Breast epithelium (tissue), 4 donors: ENCODE data around the gene SBK1. TPM values are rescaled to one million over a fixed set of nuclear protein-coding genes. Genes with fewer than 3 reads are reported as not detected.
A peak's percentile ranks its signal among the peaks of the same experiment; 100 is the strongest.
"Not testable (repeated sequence)": the region's sequence is repeated elsewhere in the genome, so short reads cannot be mapped to it uniquely, and the experiment has no call there.

ENCODE experiments used
- DNase-seq, 2 donors: peaks; one replicate each; pipeline ENCODE4 v3.0.0-alpha.2; 2019; ENCODE audit warnings: low spot score in 2 of 2
- H3K27ac ChIP-seq, 2 donors: fragments of 200-600 bp; sonication (generic) in 1 of 2; one replicate each; pipeline ENCODE4 v1.5.1; 2016 to 2019; ENCODE audit warnings: mild to moderate bottlenecking in 1 of 2
- H3K27me3 ChIP-seq, 2 donors: fragments of 200-600 bp; sonication (generic) in 1 of 2; one replicate each; pipeline versions ENCODE4 v1.5.1 to v1.6.0; 2017 to 2019; ENCODE audit warnings: control low read depth in 1 of 2, mild to moderate bottlenecking in 1 of 2
- H3K36me3 ChIP-seq: fragments of 200-600 bp; one replicate; pipeline ENCODE4 v1.5.1; 2019
- H3K4me1 ChIP-seq, 2 donors: fragments of 200-600 bp; sonication (generic); one replicate each; pipeline ENCODE4 v1.5.1; 2016 to 2019; ENCODE audit warnings: control low read depth in 1 of 2
- H3K4me3 ChIP-seq, 3 donors: fragments of 200-600 bp; sonication (generic); 1 replicate in 2 of 3; 2 replicates in 1 of 3; pipeline ENCODE4 v1.5.1; 2016 to 2019; ENCODE audit warnings: mild to moderate bottlenecking in 3 of 3, moderate library complexity in 2 of 3
- H3K9me3 ChIP-seq, 2 donors: fragments of 200-600 bp; sonication (generic) in 1 of 2; one replicate each; pipeline ENCODE4 v1.5.1; 2016 to 2019; ENCODE audit warnings: control low read depth in 1 of 2
- CTCF ChIP-seq, 3 donors: fragments of 450-650 bp; IDR thresholded peaks; one replicate each; pipeline ENCODE4 v1.5.1; 2016 to 2017; ENCODE audit warnings: antibody characterized with exemption in 3 of 3, mild to moderate bottlenecking in 3 of 3, moderate library complexity in 3 of 3
- POLR2A ChIP-seq: fragments of 450-650 bp; IDR thresholded peaks from one replicate; pipeline ENCODE4 v1.6.1; 2016; ENCODE audit warnings: antibody characterized with exemption, mild to moderate bottlenecking, moderate library complexity
- POLR2AphosphoS5 ChIP-seq, 3 donors: sonication (generic); formaldehyde crosslinking; IDR thresholded peaks; one replicate each; pipeline ENCODE4 v1.6.1; 2017; ENCODE audit warnings: antibody characterized with exemption in 3 of 3
- intact Hi-C: fragments of 100-400 bp; cut with DNase I; formaldehyde crosslinking; loops from one replicate; pipeline ENCODE4 v1.15.1; 2023; ENCODE audit warnings: low total_unique reads
- total RNA-seq, 3 donors: library from RNA; depleted of rRNA; stranded (reverse); fragments of >200 nt; gene quantifications; one replicate each; pipeline ENCODE4 v1.1.0, GENCODE V29; 2016

Gene SBK1
- 1 to 10 TPM in 2 of 3 donors, under 1 TPM in 1; 0.16 to 1.5 (median 1.3) TPM for total RNA-seq

- H3K4me3 ChIP-seq, result peak within 1 kb of the TSS; percentile 41 to 80 (median 71)
- H3K36me3 ChIP-seq, result no peaks in the 10 kb centered on the region
- no peak for TF ChIP-seq CTCF (IDR thresholded peaks at IDR 0.05)
- no peak for TF ChIP-seq POLR2AphosphoS5 (IDR thresholded peaks at IDR 0.05)
- no peak for TF ChIP-seq POLR2A
- peak; percentile 43 to 61 for DNase-seq
- intact Hi-C loops, result no loop called here
- H3K4me1 ChIP-seq, result no peaks in the 10 kb centered on the region
- no peaks in the 10 kb centered on the region for H3K27me3 ChIP-seq
- peak within 1 kb of the TSS; percentile 75 to 79 for H3K27ac ChIP-seq
- no peaks in the 10 kb centered on the region for H3K9me3 ChIP-seq
Measured at GRCh38 chr16:28291651-28292626, at the start of gene SBK1. TSS of gene SBK1 (plus strand) at chr16:28292525. CDS start at chr16:28317392, 24,867 bp downstream.

DNA sequence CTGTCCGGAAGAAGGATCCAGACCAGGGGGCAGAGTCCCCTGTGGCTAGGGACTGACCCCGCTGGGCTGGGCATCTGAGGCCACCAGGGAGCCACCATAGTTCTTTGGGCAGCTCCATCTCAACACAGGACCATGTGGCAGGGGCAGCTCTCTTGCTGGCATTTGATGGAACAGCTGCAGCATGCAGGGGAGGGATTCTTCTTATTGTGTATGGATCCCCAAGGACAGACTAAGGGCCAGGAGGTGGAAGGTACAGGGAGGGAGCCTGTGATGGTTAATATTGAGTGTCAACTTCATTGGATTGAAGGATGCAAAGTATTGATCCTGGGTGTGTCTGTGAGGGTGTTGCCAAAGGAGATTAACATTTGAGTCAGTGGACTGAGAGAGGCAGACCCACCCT, 42.8 kb upstream of the SBK1 start:
- DNase-seq, H3K4me3 ChIP-seq, H3K4me1 ChIP-seq, intact Hi-C loops, H3K36me3 ChIP-seq, H3K27me3 ChIP-seq, H3K27ac ChIP-seq: not testable (repeated sequence)
- H3K9me3 ChIP-seq, result peaks cover 0 to 11% of the 10 kb centered on the region in 2 donors

- no peaks in the 10 kb centered on the region for H3K36me3 ChIP-seq
- H3K27me3 ChIP-seq, result no peaks in the 10 kb centered on the region
- no peak overlapping the region for H3K27ac ChIP-seq
- no peak for DNase-seq
- no peak for TF ChIP-seq CTCF (IDR thresholded peaks at IDR 0.05)
- H3K9me3 ChIP-seq, result peaks cover 0 to 11% of the 10 kb centered on the region in 2 donors
- no peaks in the 10 kb centered on the region for H3K4me1 ChIP-seq
- intact Hi-C loops, result no loop called here
- H3K4me3 ChIP-seq, result no peak overlapping the region
Measured at GRCh38 chr16:28250999-28251398, 41.3 kb upstream of the SBK1 start.

- Histone ChIP-seq H3K9me3 (peaks cover 0 to 11% of the 10 kb centered on the region in 2 donors), H3K27ac (no peak overlapping the region), H3K27me3 (peaks cover 0 to 15% of the 10 kb centered on the region in 2 donors), H3K36me3 (no peaks in the 10 kb centered on the region), H3K4me1 (no peaks in the 10 kb centered on the region), H3K4me3 (no peak overlapping the region)
- intact Hi-C loops, result no loop called here
- no peak for DNase-seq
- TF ChIP-seq CTCF (IDR thresholded peaks at IDR 0.05) (no peak), POLR2AphosphoS5 (IDR thresholded peaks at IDR 0.05) (no peak), POLR2A (no peak)
Measured at GRCh38 chr16:28254158-28254557, 38.2 kb upstream of the SBK1 start.

GRCh38 chr16:28255838-28256237, 36.5 kb upstream of the SBK1 start:
- no peak for DNase-seq
- TF ChIP-seq POLR2AphosphoS5 (IDR thresholded peaks at IDR 0.05) (no peak), CTCF (IDR thresholded peaks at IDR 0.05) (no peak), POLR2A (no peak)
- no peak overlapping the region for H3K27ac ChIP-seq
- no peaks in the 10 kb centered on the region for H3K4me1 ChIP-seq
- H3K36me3 ChIP-seq, result no peaks in the 10 kb centered on the region
- H3K9me3 ChIP-seq, result peaks cover 0 to 11% of the 10 kb centered on the region in 2 donors
- intact Hi-C loops, result no loop called here
- H3K4me3 ChIP-seq, result no peak overlapping the region
- H3K27me3 ChIP-seq, result peaks cover 0 to 17% of the 10 kb centered on the region in 2 donors
